Keratinocyte (primary cell): Measurements from ENCODE around the gene CSNK2A2.

Experiments used
- CTCF ChIP-seq, 3 experiments: IDR thresholded peaks in 1 of 3; conservative IDR thresholded peaks in 1 of 3; optimal IDR thresholded peaks in 1 of 3; 2 replicates in 2 of 3; 3 replicates in 1 of 3; pipeline versions ENCODE3 to v1.5.1; 2011; ENCODE audit warnings: low read length in 3 of 3, mild to moderate bottlenecking in 3 of 3, moderate library complexity in 2 of 3, control low read depth in 1 of 3, inconsistent platforms in 1 of 3; ENCODE audit not compliant: insufficient read depth in 2 of 3; ENCODE audit errors: extremely low read depth in 1 of 3
- EZH2 ChIP-seq: IDR thresholded peaks from one replicate; pipeline ENCODE4 v1.6.1; 2012; ENCODE audit warnings: inconsistent platforms, mild to moderate bottlenecking, low read length, moderate library complexity

GRCh38 chr16:58137581-58137980 lies 60.3 kb downstream of the CSNK2A2 start:
- no peak for TF ChIP-seq CTCF (optimal IDR thresholded peaks at IDR 0.05 in 1 of 3, IDR thresholded peaks at IDR 0.05 in 1 of 3, conservative IDR thresholded peaks at IDR 0.05 in 1 of 3; ENCODE audit: extremely low read depth in 1 of 3, insufficient read depth in 2 of 3, low read length in 3 of 3)
- TF ChIP-seq EZH2 = no peak
